H9 (cell line): ENCODE measurements around the gene ABCG5. TPM values are rescaled to one million over a fixed set of nuclear protein-coding genes. Genes with fewer than 3 reads are reported as not detected.

Experiments used
- DNase-seq: peaks from one replicate; pipeline ENCODE4 v3.0.0-alpha.2; 2017
- H2AFZ ChIP-seq: one replicate; pipeline ENCODE4 v1.6.1; 2013; ENCODE audit warnings: mild to moderate bottlenecking, low read length, control low read depth, moderate library complexity
- H2AK5ac ChIP-seq: 2 replicates; pipeline ENCODE4 v1.6.1; 2013; ENCODE audit warnings: low read length, control low read depth, mixed read lengths; ENCODE audit not compliant: insufficient read length
- H2BK120ac ChIP-seq: one replicate; pipeline ENCODE4 v1.6.1; 2013; ENCODE audit warnings: low read depth, mild to moderate bottlenecking, low read length, control low read depth, inconsistent platforms; ENCODE audit not compliant: poor library complexity, severe bottlenecking
- H2BK12ac ChIP-seq: 2 replicates; pipeline ENCODE4 v1.6.1; 2013; ENCODE audit warnings: low read length, control low read depth, mixed read lengths, low read depth; ENCODE audit not compliant: insufficient read length
- H2BK15ac ChIP-seq: 2 replicates; pipeline ENCODE4 v1.6.1; 2013; ENCODE audit warnings: low read depth, low read length, control low read depth
- H2BK20ac ChIP-seq: one replicate; pipeline ENCODE4 v1.6.1; 2013; ENCODE audit warnings: low read depth, mild to moderate bottlenecking, low read length, control low read depth, inconsistent platforms; ENCODE audit not compliant: poor library complexity, severe bottlenecking
- H2BK5ac ChIP-seq: 2 replicates; pipeline ENCODE4 v1.6.1; 2013; ENCODE audit warnings: low read length, control low read depth, mixed read lengths; ENCODE audit not compliant: insufficient read length
- H3K14ac ChIP-seq: 2 replicates; pipeline ENCODE4 v1.6.1; 2013; ENCODE audit warnings: low read length, control low read depth; ENCODE audit not compliant: insufficient read depth
- H3K18ac ChIP-seq: 2 replicates; pipeline ENCODE4 v1.6.1; 2013; ENCODE audit warnings: low read depth, mild to moderate bottlenecking, mixed read lengths, low read length, control low read depth; ENCODE audit not compliant: insufficient read length
- H3K23ac ChIP-seq: 2 replicates; pipeline ENCODE4 v1.6.1; 2013; ENCODE audit warnings: low read length, control low read depth, mixed read lengths, low read depth; ENCODE audit not compliant: insufficient read length
- H3K23me2 ChIP-seq: 2 replicates; pipeline ENCODE4 v1.6.1; 2013; ENCODE audit warnings: low read depth, mild to moderate bottlenecking, mixed read lengths, low read length, control low read depth; ENCODE audit not compliant: insufficient read length, poor library complexity, severe bottlenecking
- H3K27ac ChIP-seq: 2 replicates; pipeline ENCODE4 v1.5.1; 2013; ENCODE audit warnings: low read length, control low read depth, mixed read lengths, low read depth; ENCODE audit not compliant: insufficient read length
- H3K27me3 ChIP-seq: 2 replicates; pipeline ENCODE4 v1.6.1; 2013; ENCODE audit warnings: low read length, control low read depth, inconsistent platforms; ENCODE audit not compliant: insufficient read depth
- H3K4ac ChIP-seq: 2 replicates; pipeline ENCODE4 v1.6.1; 2013; ENCODE audit warnings: low read depth, mild to moderate bottlenecking, control low read depth, inconsistent platforms, low read length, moderate library complexity
- H3K4me1 ChIP-seq: 2 replicates; pipeline ENCODE4 v1.6.1; 2013; ENCODE audit warnings: low read length, control low read depth, inconsistent platforms; ENCODE audit not compliant: insufficient read depth
- H3K4me2 ChIP-seq: 2 replicates; pipeline ENCODE4 v1.6.1; 2013; ENCODE audit warnings: low read length, control low read depth, mixed read lengths; ENCODE audit not compliant: insufficient read length, insufficient read depth
- H3K56ac ChIP-seq: 2 replicates; pipeline ENCODE4 v1.6.1; 2013; ENCODE audit warnings: low read depth, mild to moderate bottlenecking, mixed read lengths, low read length, control low read depth; ENCODE audit not compliant: insufficient read length
- H3K79me1 ChIP-seq: 2 replicates; pipeline ENCODE4 v1.6.1; 2013; ENCODE audit warnings: low read depth, mild to moderate bottlenecking, moderate library complexity, low read length, control low read depth, inconsistent platforms; ENCODE audit not compliant: insufficient read depth, poor library complexity, severe bottlenecking
- H3K79me2 ChIP-seq: 2 replicates; pipeline ENCODE4 v1.6.1; 2013; ENCODE audit warnings: low read length, control low read depth, inconsistent platforms; ENCODE audit not compliant: insufficient read depth
- H3K9ac ChIP-seq: 2 replicates; pipeline ENCODE4 v1.6.1; 2013; ENCODE audit warnings: low read length, control low read depth, mixed read lengths; ENCODE audit not compliant: insufficient read length; ENCODE audit errors: extremely low read depth
- H3K9me3 ChIP-seq: one replicate; pipeline ENCODE4 v1.6.1; 2013; ENCODE audit warnings: low read depth, low read length, inconsistent platforms; ENCODE audit not compliant: control insufficient read depth
- H3T11ph ChIP-seq: one replicate; pipeline ENCODE4 v1.6.1; 2013; ENCODE audit warnings: mild to moderate bottlenecking, low read length, control low read depth, inconsistent platforms
- H4K20me1 ChIP-seq: one replicate; pipeline ENCODE4 v1.6.1; 2013; ENCODE audit not compliant: control insufficient read depth, insufficient read length, insufficient read depth
- H4K5ac ChIP-seq: 2 replicates; pipeline ENCODE4 v1.6.1; 2013; ENCODE audit warnings: low read depth, mild to moderate bottlenecking, mixed read lengths, low read length, control low read depth; ENCODE audit not compliant: insufficient read length
- H4K8ac ChIP-seq: replicated peaks from 2 replicates; pipeline ENCODE4 v1.6.1; 2013; ENCODE audit warnings: low read length, control low read depth, mixed read lengths, low read depth; ENCODE audit not compliant: insufficient read length
- H4K91ac ChIP-seq: 2 replicates; pipeline ENCODE4 v1.6.1; 2013; ENCODE audit warnings: low read depth, mild to moderate bottlenecking, moderate library complexity, mixed read lengths, low read length, control low read depth; ENCODE audit not compliant: insufficient read length
- H3K27ac Mint-ChIP-seq, 3 experiments: 2 replicates in 2 of 3; 3 replicates in 1 of 3; pipeline ENCODE4 v1.8.0; 2020 to 2021; ENCODE audit warnings: mixed read lengths in 3 of 3, mild to moderate bottlenecking in 1 of 3, moderate library complexity in 1 of 3
- H3K27me3 Mint-ChIP-seq: 2 replicates; pipeline ENCODE4 v1.8.0; 2021; ENCODE audit warnings: low read depth, mild to moderate bottlenecking, moderate library complexity, mixed read lengths
- H3K36me3 Mint-ChIP-seq, 3 experiments: 2 replicates in 2 of 3; 3 replicates in 1 of 3; pipeline ENCODE4 v1.8.0; 2020 to 2021; ENCODE audit warnings: low read depth in 3 of 3, mixed read lengths in 3 of 3; ENCODE audit not compliant: insufficient read depth in 1 of 3
- H3K4me1 Mint-ChIP-seq, 2 experiments: 2 replicates each; pipeline ENCODE4 v1.8.0; 2020; ENCODE audit warnings: mixed read lengths in 2 of 2
- H3K4me3 Mint-ChIP-seq, 2 experiments: 2 replicates in 1 of 2; 3 replicates in 1 of 2; pipeline ENCODE4 v1.8.0; 2020 to 2021; ENCODE audit warnings: mild to moderate bottlenecking in 2 of 2, mixed read lengths in 2 of 2, moderate library complexity in 1 of 2
- H3K9me3 Mint-ChIP-seq, 2 experiments: 2 replicates in 1 of 2; 3 replicates in 1 of 2; pipeline ENCODE4 v1.8.0; 2020; ENCODE audit warnings: mild to moderate bottlenecking in 2 of 2, mixed read lengths in 2 of 2, moderate library complexity in 1 of 2
- CTCF ChIP-seq: fragments of 200-600 bp; sonication (generic); conservative IDR thresholded peaks from 3 replicates; pipeline ENCODE4 v1.8.0; 2021; ENCODE audit warnings: antibody characterized with exemption, mild to moderate bottlenecking
- WGBS: extraction: QIAGEN DNeasy Blood & Tissue Kit; methylation state at CpG from one replicate; pipeline ENCODE4 v1.1.7; 2013; ENCODE audit warnings: missing lambda C conversion rate, low lambda C conversion rate, mixed read lengths; ENCODE audit not compliant: insufficient read length; ENCODE audit errors: extremely low coverage; 5-methylcytosine and 5-hydroxymethylcytosine counted together
- total RNA-seq: library from RNA; stranded (reverse); gene quantifications from 2 replicates; pipeline ENCODE4 v1.2.1, GENCODE V29; 2021

The ABCG5 gene
- total RNA-seq, 1 experiment from 2014 or later: not detected

- Histone ChIP-seq H3K14ac (no peak overlapping the region), H4K20me1 (no peaks in the 10 kb centered on the region), H3K79me2 (no peaks in the 10 kb centered on the region), H2BK12ac (no peak overlapping the region), H3K18ac (no peak overlapping the region), H2BK15ac (no peak overlapping the region), H2BK120ac (no peak overlapping the region), H2AK5ac (no peak overlapping the region), H4K91ac (no peak overlapping the region), H4K5ac (no peak overlapping the region), H3K23me2 (no peaks in the 10 kb centered on the region), H4K8ac (no peak overlapping the region), H3K4me1 (no peaks in the 10 kb centered on the region), H3K9me3 (no peaks in the 10 kb centered on the region), H3K9ac (no peak overlapping the region), H3K4me2 (no peak overlapping the region), H3T11ph (no peak overlapping the region), H3K23ac (no peak overlapping the region), H2BK20ac (no peak overlapping the region), H3K27me3 (no peaks in the 10 kb centered on the region), H3K56ac (no peak overlapping the region), H3K4ac (no peak overlapping the region), H3K27ac (no peak overlapping the region), H2AFZ (no peak overlapping the region), H2BK5ac (no peak overlapping the region), H3K79me1 (no peaks in the 10 kb centered on the region)
- H3K27ac Mint-ChIP-seq: no peak overlapping the region
- H3K4me1 Mint-ChIP-seq: no peaks in the 10 kb centered on the region; a peak in 1 of 4 replicates
- no peak overlapping the region for H3K4me3 Mint-ChIP-seq
- no CpG with 5 or more reads among the region's 4 CpGs for WGBS
- no peaks in the 10 kb centered on the region for H3K9me3 Mint-ChIP-seq
- no peaks in the 10 kb centered on the region for H3K36me3 Mint-ChIP-seq
- no peak for TF ChIP-seq CTCF
- no peak for DNase-seq
- no peaks in the 10 kb centered on the region for H3K27me3 Mint-ChIP-seq
These were observed 72.6 kb downstream of the ABCG5 start for GRCh38 chr2:43766006-43766405.
